Measurements from ENCODE around the gene EHD4. TPM values are rescaled to one million over a fixed set of nuclear protein-coding genes. Genes with fewer than 3 reads are reported as not detected.

The EHD4 gene
- total and polyA plus RNA-seq, 9 donors = 8.8 to 23.3 (median 13.7) TPM

- Histone ChIP-seq H3K9me3 (no peaks in the 10 kb centered on the region), H3K4me1 (ENCODE audit: insufficient read depth) (peaks cover 3% of the 10 kb centered on the region), H3K4me3 (no peak overlapping the region), H3K27ac (no peak overlapping the region), H3K27me3 (no peaks in the 10 kb centered on the region), H3K36me3 (no peaks in the 10 kb centered on the region)
- no peak for TF ChIP-seq POLR2A (IDR thresholded peaks at IDR 0.05)
- TF ChIP-seq CTCF (IDR thresholded peaks at IDR 0.05) = no peak
- no peak for TF ChIP-seq EP300 (IDR thresholded peaks at IDR 0.05)
- WGBS, 3 donors = 44 to 53% (median 49%) methylated on average over 16 to 17 of the region's 17 CpGs
- intact Hi-C loops (cut with DNase I) = no loop called here
- no peak for DNase-seq
These were observed 119.4 kb downstream of the EHD4 start for GRCh38 chr15:41852736-41853590.

- no peaks in the 10 kb centered on the region for H3K27me3 ChIP-seq
- 58 to 70% (median 62%) methylated on average over 8 of the region's 8 CpGs for WGBS, 3 donors
- intact Hi-C loops (cut with DNase I) = no loop called here
- TF ChIP-seq POLR2A (IDR thresholded peaks at IDR 0.05) = no peak
- H3K27ac ChIP-seq = no peak overlapping the region
- no peak for DNase-seq
- H3K4me1 ChIP-seq (ENCODE audit: insufficient read depth) = peaks cover 3% of the 10 kb centered on the region
- no peaks in the 10 kb centered on the region for H3K9me3 ChIP-seq
- H3K36me3 ChIP-seq = no peaks in the 10 kb centered on the region
- H3K4me3 ChIP-seq = no peak overlapping the region
These were observed 120.5 kb downstream of the EHD4 start for GRCh38 chr15:41851755-41852370.

GRCh38 chr15:41851167-41851523 lies 121.2 kb downstream of the EHD4 start:
- no peak for DNase-seq
- Histone ChIP-seq H3K27ac (no peak overlapping the region), H3K4me3 (no peak overlapping the region), H3K4me1 (ENCODE audit: insufficient read depth) (peaks cover 3% of the 10 kb centered on the region), H3K36me3 (no peaks in the 10 kb centered on the region), H3K27me3 (no peaks in the 10 kb centered on the region), H3K9me3 (no peaks in the 10 kb centered on the region)
- TF ChIP-seq POLR2A (IDR thresholded peaks at IDR 0.05) (no peak), CTCF (IDR thresholded peaks at IDR 0.05) (no peak), EP300 (IDR thresholded peaks at IDR 0.05) (no peak)
- intact Hi-C loops (cut with DNase I) = no loop called here
- WGBS, 3 donors = 24 to 46% (median 32%) methylated on average over 11 of the region's 11 CpGs

GRCh38 chr15:41850482-41851166 lies 121.7 kb downstream of the EHD4 start:
- H3K36me3 ChIP-seq = no peaks in the 10 kb centered on the region
- 51 to 62% (median 56%) methylated on average over 16 of the region's 16 CpGs for WGBS, 3 donors
- peaks cover 3% of the 10 kb centered on the region for H3K4me1 ChIP-seq (ENCODE audit: insufficient read depth)
- DNase-seq = no peak
- intact Hi-C loops (cut with DNase I) = no loop called here
- no peak overlapping the region for H3K4me3 ChIP-seq
- H3K9me3 ChIP-seq = no peaks in the 10 kb centered on the region
- no peaks in the 10 kb centered on the region for H3K27me3 ChIP-seq
- H3K27ac ChIP-seq = no peak overlapping the region
- no peak for TF ChIP-seq EP300 (IDR thresholded peaks at IDR 0.05)
- TF ChIP-seq POLR2A (IDR thresholded peaks at IDR 0.05) = no peak
- no peak for TF ChIP-seq CTCF (IDR thresholded peaks at IDR 0.05)

Measured in ovary (tissue), 9 donors.